ENCODE measurements around the gene ACAP1.

ACAP1 gene

GRCh38 chr17:7396147-7396546, 59.8 kb downstream of the ACAP1 start:
- Histone ChIP-seq H3K27me3 (ENCODE audit: low read depth, low read length) (no peaks in the 10 kb centered on the region), H3K4me1 (ENCODE audit: control insufficient read depth in 1 of 2, insufficient read depth in 2 of 2, low read length in 2 of 2) (peaks cover 0 to 11% of the 10 kb centered on the region in 2 donors), H3K27ac (ENCODE audit: low read length) (no peak overlapping the region), H3K4me3 (ENCODE audit: low read depth in 1 of 2, low read length in 2 of 2) (no peak overlapping the region), H3K36me3 (ENCODE audit: control insufficient read depth in 1 of 2, insufficient read depth in 2 of 2, low read length in 2 of 2) (no peaks in the 10 kb centered on the region), H3K9me3 (ENCODE audit: control insufficient read depth in 1 of 2, low read length in 2 of 2) (no peaks in the 10 kb centered on the region)

- Histone ChIP-seq H3K4me1 (ENCODE audit: control insufficient read depth in 1 of 2, insufficient read depth in 2 of 2, low read length in 2 of 2) (peaks cover 7 to 15% of the 10 kb centered on the region in 2 donors), H3K36me3 (ENCODE audit: control insufficient read depth in 1 of 2, insufficient read depth in 2 of 2, low read length in 2 of 2) (no peaks in the 10 kb centered on the region), H3K27me3 (ENCODE audit: low read depth, low read length) (no peaks in the 10 kb centered on the region), H3K9me3 (ENCODE audit: control insufficient read depth in 1 of 2, low read length in 2 of 2) (no peaks in the 10 kb centered on the region), H3K27ac (ENCODE audit: low read length) (no peak overlapping the region), H3K4me3 (ENCODE audit: low read depth in 1 of 2, low read length in 2 of 2) (no peak overlapping the region)
Measured at GRCh38 chr17:7398612-7399011, 62.3 kb downstream of the ACAP1 start.
